ENCODE results near the gene NDC1. TPM values are rescaled to one million over a fixed set of nuclear protein-coding genes. Genes with fewer than 3 reads are reported as not detected.

NDC1 gene
- total RNA-seq, 1 donor from 2014 or later: 14.8 TPM

DNA sequence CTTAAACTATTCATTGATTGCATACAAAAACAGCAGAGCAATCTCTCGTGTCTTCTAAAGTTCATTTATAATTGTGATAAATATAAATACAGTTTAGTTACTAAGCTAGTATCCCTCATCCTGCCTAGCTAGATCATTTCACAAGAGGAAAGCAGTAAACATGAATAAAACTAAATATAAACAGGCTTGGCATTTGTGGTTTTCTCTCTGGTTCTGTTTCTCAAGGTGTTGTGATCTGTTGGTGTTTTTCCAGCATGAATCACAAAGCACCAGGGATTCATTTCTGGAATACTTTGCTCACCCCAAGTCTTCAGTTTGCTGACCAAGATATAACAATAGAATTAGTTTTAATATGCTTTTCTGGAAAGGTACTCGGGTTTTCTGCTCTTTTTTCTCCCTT lies 66.4 kb downstream of the NDC1 start:
- Mint-ChIP-seq H3K27ac (ENCODE audit: unreplicated experiment) (no peak overlapping the region), H3K27me3 (ENCODE audit: low read depth, unreplicated experiment) (no peaks in the 10 kb centered on the region), H3K36me3 (ENCODE audit: low read depth, unreplicated experiment) (peaks cover 3% of the 10 kb centered on the region), H3K4me3 (ENCODE audit: unreplicated experiment) (no peak overlapping the region), H3K4me1 (ENCODE audit: low read depth, unreplicated experiment) (peaks cover 15% of the 10 kb centered on the region), H3K9me3 (ENCODE audit: unreplicated experiment) (no peaks in the 10 kb centered on the region)
- H3K27me3 ChIP-seq (ENCODE audit: insufficient read depth, low read length): no peaks in the 10 kb centered on the region
- H3K4me2 ChIP-seq (ENCODE audit: low read length): no peak overlapping the region
- H4K20me1 ChIP-seq (ENCODE audit: insufficient read depth, low read length): no peaks in the 10 kb centered on the region
- H2AFZ ChIP-seq (ENCODE audit: low read depth, low read length): no peak overlapping the region
- DNase-seq (ENCODE audit: low read depth) (peak; percentile 82), FAIRE-seq (no peak)
- no peak overlapping the region for H3K9ac ChIP-seq (ENCODE audit: low read length)
- no peak overlapping the region for H3K27ac ChIP-seq (ENCODE audit: low read depth, low read length)
- H3K4me1 ChIP-seq (ENCODE audit: insufficient read depth, low read length): peaks cover 5% of the 10 kb centered on the region
- H3K9me3 ChIP-seq (ENCODE audit: insufficient read depth, low read depth, low read length): no peaks in the 10 kb centered on the region
- TF ChIP-seq, protein P1, sequence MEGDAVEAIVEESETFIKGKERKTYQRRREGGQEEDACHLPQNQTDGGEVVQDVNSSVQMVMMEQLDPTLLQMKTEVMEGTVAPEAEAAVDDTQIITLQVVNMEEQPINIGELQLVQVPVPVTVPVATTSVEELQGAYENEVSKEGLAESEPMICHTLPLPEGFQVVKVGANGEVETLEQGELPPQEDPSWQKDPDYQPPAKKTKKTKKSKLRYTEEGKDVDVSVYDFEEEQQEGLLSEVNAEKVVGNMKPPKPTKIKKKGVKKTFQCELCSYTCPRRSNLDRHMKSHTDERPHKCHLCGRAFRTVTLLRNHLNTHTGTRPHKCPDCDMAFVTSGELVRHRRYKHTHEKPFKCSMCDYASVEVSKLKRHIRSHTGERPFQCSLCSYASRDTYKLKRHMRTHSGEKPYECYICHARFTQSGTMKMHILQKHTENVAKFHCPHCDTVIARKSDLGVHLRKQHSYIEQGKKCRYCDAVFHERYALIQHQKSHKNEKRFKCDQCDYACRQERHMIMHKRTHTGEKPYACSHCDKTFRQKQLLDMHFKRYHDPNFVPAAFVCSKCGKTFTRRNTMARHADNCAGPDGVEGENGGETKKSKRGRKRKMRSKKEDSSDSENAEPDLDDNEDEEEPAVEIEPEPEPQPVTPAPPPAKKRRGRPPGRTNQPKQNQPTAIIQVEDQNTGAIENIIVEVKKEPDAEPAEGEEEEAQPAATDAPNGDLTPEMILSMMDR (IDR thresholded peaks at IDR 0.05; ENCODE audit: insufficient read depth, low read depth, low read length): no peak
- no peak for TF ChIP-seq EZH2 (IDR thresholded peaks at IDR 0.05; ENCODE audit: insufficient read depth, low read length)
- H3K79me2 ChIP-seq (ENCODE audit: insufficient read depth, low read length): no peaks in the 10 kb centered on the region
- no peak overlapping the region for H3K4me3 ChIP-seq (ENCODE audit: insufficient read depth, low read depth, low read length)
- H3K36me3 ChIP-seq (ENCODE audit: insufficient read depth, low read length): peaks cover 5% of the 10 kb centered on the region

- Histone ChIP-seq H4K20me1 (ENCODE audit: insufficient read depth, low read length) (no peaks in the 10 kb centered on the region), H3K79me2 (ENCODE audit: insufficient read depth, low read length) (no peaks in the 10 kb centered on the region), H3K9me3 (ENCODE audit: insufficient read depth, low read depth, low read length) (no peaks in the 10 kb centered on the region), H2AFZ (ENCODE audit: low read depth, low read length) (no peak overlapping the region), H3K9ac (ENCODE audit: low read length) (no peak overlapping the region), H3K4me3 (ENCODE audit: insufficient read depth, low read depth, low read length) (no peak overlapping the region), H3K4me2 (ENCODE audit: low read length) (no peak overlapping the region), H3K27me3 (ENCODE audit: insufficient read depth, low read length) (no peaks in the 10 kb centered on the region), H3K36me3 (ENCODE audit: insufficient read depth, low read length) (peaks cover 5% of the 10 kb centered on the region), H3K27ac (ENCODE audit: low read depth, low read length) (no peak overlapping the region), H3K4me1 (ENCODE audit: insufficient read depth, low read length) (peaks cover 13% of the 10 kb centered on the region)
- TF ChIP-seq, protein P1 (IDR thresholded peaks at IDR 0.05; ENCODE audit: insufficient read depth, low read depth, low read length): no peak
- TF ChIP-seq EZH2 (IDR thresholded peaks at IDR 0.05; ENCODE audit: insufficient read depth, low read length): no peak
- FAIRE-seq (no peak), DNase-seq (ENCODE audit: low read depth) (peak; percentile 12)
- H3K27ac Mint-ChIP-seq (ENCODE audit: unreplicated experiment): no peak overlapping the region
- H3K4me3 Mint-ChIP-seq (ENCODE audit: unreplicated experiment): no peak overlapping the region
- H3K27me3 Mint-ChIP-seq (ENCODE audit: low read depth, unreplicated experiment): no peaks in the 10 kb centered on the region
- H3K9me3 Mint-ChIP-seq (ENCODE audit: unreplicated experiment): no peaks in the 10 kb centered on the region
- H3K36me3 Mint-ChIP-seq (ENCODE audit: low read depth, unreplicated experiment): peaks cover 3% of the 10 kb centered on the region
- peaks cover 25% of the 10 kb centered on the region for H3K4me1 Mint-ChIP-seq (ENCODE audit: low read depth, unreplicated experiment)
Measured at GRCh38 chr1:53769780-53770179, 68.3 kb downstream of the NDC1 start.

DNA sequence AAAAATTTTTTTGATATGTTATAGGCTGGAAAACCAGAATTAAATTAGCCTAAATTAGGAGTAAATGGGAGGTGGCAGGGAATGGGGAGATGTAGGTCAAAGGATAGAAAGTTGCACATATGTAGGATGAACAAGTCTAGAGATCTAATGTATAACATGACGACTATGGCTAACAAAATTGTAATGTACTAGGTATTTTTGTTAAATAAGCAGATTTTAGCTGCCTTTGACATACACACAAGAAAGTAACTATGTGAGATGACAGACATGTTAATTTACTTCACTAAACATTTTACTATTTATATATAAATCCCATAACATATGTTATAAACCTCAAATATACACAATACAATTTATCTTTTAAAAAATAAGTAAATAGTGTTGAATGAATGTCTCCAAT lies 68.9 kb downstream of the NDC1 start:
- H3K27ac Mint-ChIP-seq (ENCODE audit: unreplicated experiment): no peak overlapping the region
- H3K9me3 Mint-ChIP-seq (ENCODE audit: unreplicated experiment): no peaks in the 10 kb centered on the region
- FAIRE-seq (no peak), DNase-seq (ENCODE audit: low read depth) (no peak)
- Histone ChIP-seq H3K27me3 (ENCODE audit: insufficient read depth, low read length) (no peaks in the 10 kb centered on the region), H3K4me2 (ENCODE audit: low read length) (no peak overlapping the region), H3K4me3 (ENCODE audit: insufficient read depth, low read depth, low read length) (no peak overlapping the region), H3K36me3 (ENCODE audit: insufficient read depth, low read length) (peaks cover 5% of the 10 kb centered on the region), H3K79me2 (ENCODE audit: insufficient read depth, low read length) (no peaks in the 10 kb centered on the region), H3K9ac (ENCODE audit: low read length) (no peak overlapping the region), H3K4me1 (ENCODE audit: insufficient read depth, low read length) (peaks cover 13% of the 10 kb centered on the region), H3K9me3 (ENCODE audit: insufficient read depth, low read depth, low read length) (no peaks in the 10 kb centered on the region), H2AFZ (ENCODE audit: low read depth, low read length) (no peak overlapping the region), H4K20me1 (ENCODE audit: insufficient read depth, low read length) (no peaks in the 10 kb centered on the region), H3K27ac (ENCODE audit: low read depth, low read length) (no peak overlapping the region)
- H3K4me1 Mint-ChIP-seq (ENCODE audit: low read depth, unreplicated experiment): peaks cover 25% of the 10 kb centered on the region
- H3K4me3 Mint-ChIP-seq (ENCODE audit: unreplicated experiment): no peak overlapping the region
- TF ChIP-seq EZH2 (IDR thresholded peaks at IDR 0.05; ENCODE audit: insufficient read depth, low read length): no peak
- TF ChIP-seq, protein P1 (IDR thresholded peaks at IDR 0.05; ENCODE audit: insufficient read depth, low read depth, low read length): no peak
- peaks cover 3% of the 10 kb centered on the region for H3K36me3 Mint-ChIP-seq (ENCODE audit: low read depth, unreplicated experiment)
- H3K27me3 Mint-ChIP-seq (ENCODE audit: low read depth, unreplicated experiment): no peaks in the 10 kb centered on the region
